Type B pancreatic cell (in vitro differentiated cells): ENCODE results near the gene HVCN1. TPM values are rescaled to one million over a fixed set of nuclear protein-coding genes. Genes with fewer than 3 reads are reported as not detected.
A peak's percentile ranks its signal among the peaks of the same experiment; 100 is the strongest.

ENCODE experiments used
- DNase-seq: peaks from one replicate; pipeline ENCODE4 v3.0.0; 2021; ENCODE audit warnings: mixed read lengths; ENCODE audit not compliant: unreplicated experiment; ENCODE audit errors: extremely low spot score
- H3K27ac Mint-ChIP-seq: 2 replicates; pipeline ENCODE4 v1.8.0; 2021; ENCODE audit warnings: mild to moderate bottlenecking, mixed read lengths
- H3K27me3 Mint-ChIP-seq: 2 replicates; pipeline ENCODE4 v1.8.0; 2021; ENCODE audit warnings: mixed read lengths
- H3K36me3 Mint-ChIP-seq: 2 replicates; pipeline ENCODE4 v1.8.0; 2021; ENCODE audit warnings: mixed read lengths
- H3K4me1 Mint-ChIP-seq: one replicate; pipeline ENCODE4 v1.8.0; 2021; ENCODE audit warnings: mixed read lengths; ENCODE audit not compliant: unreplicated experiment
- H3K4me3 Mint-ChIP-seq: 2 replicates; pipeline ENCODE4 v1.8.0; 2021; ENCODE audit warnings: mild to moderate bottlenecking, mixed read lengths
- H3K9me3 Mint-ChIP-seq: 2 replicates; pipeline ENCODE4 v1.8.0; 2021; ENCODE audit warnings: mixed read lengths
- total RNA-seq: library from RNA; stranded (reverse); gene quantifications from 2 replicates; pipeline ENCODE4 v1.2.1, GENCODE V29; 2021; ENCODE audit warnings: low replicate concordance
- TF ChIP-seq, protein P1 (sequence below): fragments of 200-600 bp; sonication (generic); conservative IDR thresholded peaks from 2 replicates; pipeline ENCODE4 v1.5.0; 2021; ENCODE audit warnings: antibody characterized with exemption, mild to moderate bottlenecking

Gene HVCN1
- total RNA-seq, 1 donor from 2014 or later, result 3.1 TPM

DNA sequence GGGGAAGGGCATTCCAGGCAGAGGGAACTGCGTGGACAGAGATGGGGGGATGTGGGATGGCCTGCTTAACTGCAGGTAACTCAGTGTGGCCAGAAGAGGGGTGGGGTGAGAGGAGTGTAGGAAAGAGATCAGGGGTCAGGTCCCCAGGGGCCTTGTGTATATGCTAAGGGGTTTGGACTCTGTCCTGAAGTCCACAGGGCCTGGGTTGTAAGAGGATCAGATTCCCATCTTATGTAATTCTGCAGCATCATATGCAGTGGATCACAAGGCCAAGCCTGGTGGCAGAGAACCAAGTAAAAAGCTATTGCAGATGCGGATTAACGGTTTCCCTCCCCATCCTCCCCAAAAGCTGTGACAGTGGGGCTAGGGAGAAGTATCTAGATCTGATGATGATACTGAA lies 66.3 kb downstream of the HVCN1 start:
- TF ChIP-seq, protein P1, sequence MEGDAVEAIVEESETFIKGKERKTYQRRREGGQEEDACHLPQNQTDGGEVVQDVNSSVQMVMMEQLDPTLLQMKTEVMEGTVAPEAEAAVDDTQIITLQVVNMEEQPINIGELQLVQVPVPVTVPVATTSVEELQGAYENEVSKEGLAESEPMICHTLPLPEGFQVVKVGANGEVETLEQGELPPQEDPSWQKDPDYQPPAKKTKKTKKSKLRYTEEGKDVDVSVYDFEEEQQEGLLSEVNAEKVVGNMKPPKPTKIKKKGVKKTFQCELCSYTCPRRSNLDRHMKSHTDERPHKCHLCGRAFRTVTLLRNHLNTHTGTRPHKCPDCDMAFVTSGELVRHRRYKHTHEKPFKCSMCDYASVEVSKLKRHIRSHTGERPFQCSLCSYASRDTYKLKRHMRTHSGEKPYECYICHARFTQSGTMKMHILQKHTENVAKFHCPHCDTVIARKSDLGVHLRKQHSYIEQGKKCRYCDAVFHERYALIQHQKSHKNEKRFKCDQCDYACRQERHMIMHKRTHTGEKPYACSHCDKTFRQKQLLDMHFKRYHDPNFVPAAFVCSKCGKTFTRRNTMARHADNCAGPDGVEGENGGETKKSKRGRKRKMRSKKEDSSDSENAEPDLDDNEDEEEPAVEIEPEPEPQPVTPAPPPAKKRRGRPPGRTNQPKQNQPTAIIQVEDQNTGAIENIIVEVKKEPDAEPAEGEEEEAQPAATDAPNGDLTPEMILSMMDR, result no peak
- Mint-ChIP-seq H3K9me3 (no peaks in the 10 kb centered on the region), H3K4me1 (no peaks in the 10 kb centered on the region), H3K27ac (no peak overlapping the region), H3K27me3 (no peaks in the 10 kb centered on the region), H3K36me3 (peaks cover 4% of the 10 kb centered on the region), H3K4me3 (no peak overlapping the region)
- DNase-seq, result no peak

DNA sequence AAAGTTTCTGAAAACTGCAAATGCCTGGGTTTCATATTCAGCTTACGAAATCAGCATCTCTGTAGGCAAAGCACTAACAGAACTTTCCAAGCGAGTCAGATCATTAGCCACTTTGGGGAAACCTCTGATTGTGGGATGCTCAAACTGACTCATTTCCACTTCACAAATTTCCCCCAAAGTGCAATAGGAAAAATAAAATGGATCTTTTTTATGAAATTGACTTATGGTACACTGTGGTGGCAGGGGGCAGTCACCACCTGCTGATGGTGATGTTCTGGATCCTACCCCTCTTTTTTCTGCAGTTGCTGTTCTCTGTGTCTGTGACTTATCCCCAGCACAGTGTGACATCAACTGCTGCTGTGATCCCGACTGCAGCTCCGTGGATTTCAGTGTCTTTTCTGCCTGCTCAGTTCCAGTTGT lies 69.4 kb downstream of the HVCN1 start:
- no peak overlapping the region for H3K27ac Mint-ChIP-seq
- no peaks in the 10 kb centered on the region for H3K9me3 Mint-ChIP-seq
- no peak for DNase-seq
- H3K4me1 Mint-ChIP-seq, result peaks cover under 1% of the 10 kb centered on the region
- TF ChIP-seq, protein P1, result no peak
- H3K4me3 Mint-ChIP-seq, result no peak overlapping the region
- H3K27me3 Mint-ChIP-seq, result no peaks in the 10 kb centered on the region
- peaks cover 10% of the 10 kb centered on the region for H3K36me3 Mint-ChIP-seq

DNA sequence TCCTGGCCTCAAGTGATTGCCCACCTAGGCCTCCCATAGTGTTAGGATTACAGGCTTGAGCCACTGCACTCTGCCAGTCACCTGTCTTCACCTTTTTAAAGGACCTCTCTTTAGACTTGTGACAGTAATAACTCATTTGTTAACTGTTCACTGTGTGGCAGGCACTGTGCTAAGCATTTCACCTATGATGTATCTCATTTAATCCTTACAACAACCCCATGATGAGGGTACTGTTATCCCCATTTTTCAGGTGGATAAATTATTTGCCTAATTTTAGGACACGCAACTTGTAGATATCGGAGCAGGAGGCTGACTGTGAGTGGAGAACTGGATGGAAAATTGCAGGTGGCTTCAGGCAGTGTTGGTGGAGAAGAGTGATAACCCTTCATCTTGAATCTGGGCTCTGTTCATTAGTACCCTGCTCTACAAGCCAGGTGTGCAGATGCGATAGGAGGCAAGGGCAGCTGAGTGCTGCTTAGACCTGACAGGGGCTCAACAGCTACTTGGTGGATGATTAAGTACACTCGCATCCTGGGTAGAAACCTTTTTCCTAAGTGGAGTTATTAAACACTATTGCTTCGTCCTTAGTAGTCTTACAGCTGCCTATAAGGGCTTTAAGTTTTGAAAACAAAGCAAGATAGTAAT lies 72.3 kb downstream of the HVCN1 start:
- TF ChIP-seq, protein P1, result no peak
- Mint-ChIP-seq H3K36me3 (peaks cover 6% of the 10 kb centered on the region), H3K4me1 (peaks cover 3% of the 10 kb centered on the region), H3K27me3 (no peaks in the 10 kb centered on the region), H3K27ac (no peak overlapping the region), H3K4me3 (no peak overlapping the region), H3K9me3 (no peaks in the 10 kb centered on the region)
- no peak for DNase-seq

DNA sequence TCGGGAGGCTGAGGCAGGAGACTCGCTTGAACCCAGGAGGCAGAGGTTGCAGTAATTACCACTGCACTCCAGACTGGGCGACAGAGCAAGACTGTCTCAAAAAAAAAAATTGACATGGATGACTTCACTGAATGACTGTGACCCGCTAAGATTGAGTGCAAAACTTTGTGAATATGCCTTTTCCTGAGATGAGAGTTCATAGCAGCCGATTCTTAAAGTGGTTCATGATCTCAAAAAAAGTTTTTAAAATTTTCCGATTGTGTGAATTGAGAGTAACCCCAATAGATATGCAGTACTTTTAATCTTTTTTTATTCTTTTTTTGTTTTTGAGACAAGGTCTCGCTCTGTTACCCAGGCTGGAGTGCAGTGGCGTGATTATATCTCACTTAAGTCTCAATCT lies 73.7 kb downstream of the HVCN1 start:
- H3K9me3 Mint-ChIP-seq, result no peaks in the 10 kb centered on the region
- peaks cover 6% of the 10 kb centered on the region for H3K36me3 Mint-ChIP-seq
- H3K27me3 Mint-ChIP-seq, result no peaks in the 10 kb centered on the region
- TF ChIP-seq, protein P1, result no peak
- peak overlapping the region; percentile 34 for H3K27ac Mint-ChIP-seq
- H3K4me3 Mint-ChIP-seq, result peak overlapping the region; percentile 45
- no peak for DNase-seq
- H3K4me1 Mint-ChIP-seq, result peaks cover 3% of the 10 kb centered on the region

DNA sequence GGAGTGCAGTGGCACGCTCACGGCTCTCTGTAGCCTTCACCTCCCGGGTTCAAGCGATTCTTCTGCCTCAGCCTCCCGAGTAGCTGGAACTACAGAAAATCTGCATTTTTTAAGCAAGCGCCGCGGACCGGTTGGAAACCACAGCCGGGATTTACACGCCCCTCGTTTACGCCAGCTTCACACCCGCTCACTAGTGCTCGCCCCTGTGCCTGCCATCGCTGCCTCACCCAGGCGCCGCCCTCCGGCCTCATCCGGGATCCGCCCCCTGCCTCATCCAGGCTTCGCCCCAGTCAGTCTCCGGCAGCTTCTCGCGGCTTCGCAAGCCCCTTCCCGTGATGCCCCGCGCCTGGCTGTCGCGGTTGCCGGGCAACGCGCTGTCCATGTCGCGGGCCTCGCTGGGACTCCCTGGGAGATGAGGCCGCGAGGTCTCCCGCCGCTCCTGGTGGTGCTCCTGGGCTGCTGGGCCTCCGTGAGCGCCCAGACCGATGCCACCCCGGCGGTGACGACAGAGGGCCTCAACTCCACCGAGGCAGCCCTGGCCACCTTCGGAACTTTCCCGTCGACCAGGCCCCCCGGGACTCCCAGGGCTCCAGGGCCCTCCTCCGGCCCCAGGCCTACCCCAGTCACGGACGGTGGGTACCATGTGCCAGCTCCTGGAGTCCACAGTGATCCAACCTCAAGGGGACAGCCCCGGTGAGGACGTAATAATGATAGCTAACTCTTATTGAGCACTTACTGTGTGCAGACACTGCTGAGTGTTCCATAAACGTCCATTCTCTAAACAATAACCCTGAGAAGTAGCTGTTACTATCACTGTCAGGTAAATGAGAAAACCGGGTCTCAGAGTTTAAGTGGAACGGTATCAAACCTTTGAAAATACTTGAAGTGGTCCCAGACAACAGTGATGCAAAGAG lies 74.9 kb downstream of the HVCN1 start, which contains the start of gene TCTN1:
TSS of gene TCTN1 (plus strand) at position 359 of the 914 bp plus-strand sequence. CDS start at position 413, 54 bp downstream.
- peak within 1 kb of the TSS; percentile 59 for H3K27ac Mint-ChIP-seq
- peaks cover 6% of the 10 kb centered on the region for H3K36me3 Mint-ChIP-seq
- TF ChIP-seq, protein P1, result no peak
- peak within 1 kb of the TSS; percentile 88 for H3K4me3 Mint-ChIP-seq
- H3K27me3 Mint-ChIP-seq, result no peaks in the 10 kb centered on the region
- H3K9me3 Mint-ChIP-seq, result no peaks in the 10 kb centered on the region
- peaks cover 3% of the 10 kb centered on the region for H3K4me1 Mint-ChIP-seq
- peak; percentile 96 for DNase-seq
